B cell (primary cell): ENCODE measurements around the gene EDC3. TPM values are rescaled to one million over a fixed set of nuclear protein-coding genes. Genes with fewer than 3 reads are reported as not detected.

Experiments used
- ATAC-seq: fragments of 200-7000 bp; cut with Tn5 transposase; one replicate; pipeline ENCODE4 v1.10.0; 2021; ENCODE audit warnings: low read depth, mild to moderate bottlenecking, moderate number of reproducible peaks, moderate library complexity
- CTCF ChIA-PET: fragments of 350-600 bp; sonication (Branson Sonifier 250); formaldehyde crosslinking; loops from one replicate; lab custom pipeline; 2021; ENCODE audit warnings: antibody characterized with exemption, inconsistent platforms; lab: Charles Lee
- POLR2A ChIA-PET: fragments of 350-600 bp; sonication (Branson Sonifier 250); formaldehyde crosslinking; loops from one replicate; lab custom pipeline; 2021; ENCODE audit warnings: antibody characterized with exemption; lab: Charles Lee
- DNase-seq: peaks from one replicate; pipeline ENCODE4 v3.0.0; 2013
- H2AFZ ChIP-seq: 2 replicates; pipeline ENCODE4 v1.6.1; 2012; ENCODE audit warnings: mild to moderate bottlenecking, low read depth, low read length; ENCODE audit not compliant: insufficient read depth, poor library complexity, severe bottlenecking
- H3K27ac ChIP-seq, 2 donors: 1 replicate in 1 of 2; 2 replicates in 1 of 2; pipeline ENCODE4 v1.5.1; 2012 to 2013; ENCODE audit warnings: low read length in 2 of 2, mild to moderate bottlenecking in 2 of 2, moderate library complexity in 1 of 2
- H3K27me3 ChIP-seq, 4 experiments: fragments of 200-600 bp in 1 of 4; sonication (generic) in 1 of 4; replicated peaks in 1 of 4; 1 replicate in 2 of 4; 2 replicates in 2 of 4; pipeline versions ENCODE4 v1.6.1 to v1.7.0; 2013 to 2016; ENCODE audit warnings: low read length in 3 of 4, mild to moderate bottlenecking in 2 of 4, mixed read lengths in 1 of 4, moderate library complexity in 1 of 4; ENCODE audit not compliant: insufficient read depth in 4 of 4, control insufficient read depth in 3 of 4; ENCODE audit errors: control extremely low read depth in 1 of 4
- H3K36me3 ChIP-seq, 2 experiments: replicated peaks in 1 of 2; 1 replicate in 1 of 2; 2 replicates in 1 of 2; pipeline versions ENCODE4 v1.6.1 to v1.7.1; 2013; ENCODE audit warnings: low read length in 1 of 2; ENCODE audit not compliant: insufficient read depth in 2 of 2, control insufficient read depth in 1 of 2; ENCODE audit errors: control extremely low read depth in 1 of 2, extremely low read depth in 1 of 2
- H3K4me1 ChIP-seq, 2 donors: fragments of 200-600 bp in 1 of 2; sonication (generic) in 1 of 2; 1 replicate in 1 of 2; 2 replicates in 1 of 2; pipeline versions ENCODE4 v1.5.1 to v1.6.1; 2013 to 2017; ENCODE audit warnings: low read length in 2 of 2; ENCODE audit not compliant: control insufficient read depth in 2 of 2, insufficient read depth in 2 of 2
- H3K4me2 ChIP-seq: replicated peaks from 2 replicates; pipeline ENCODE3; 2012; ENCODE audit warnings: mild to moderate bottlenecking, low read depth, low read length; ENCODE audit not compliant: poor library complexity, severe bottlenecking
- H3K4me3 ChIP-seq, 5 experiments: fragments of 200-600 bp in 1 of 5; sonication (generic) in 1 of 5; 1 replicate in 3 of 5; 2 replicates in 2 of 5; pipeline versions ENCODE4 v1.5.1 to v1.7.0; 2011 to 2016; ENCODE audit warnings: low read length in 4 of 5, mild to moderate bottlenecking in 4 of 5, low read depth in 2 of 5, control low read depth in 1 of 5, moderate library complexity in 1 of 5; ENCODE audit not compliant: insufficient read depth in 1 of 5; ENCODE audit errors: control extremely low read depth in 1 of 5, extremely low read depth in 1 of 5
- H3K79me2 ChIP-seq: fragments of 200-600 bp; sonication (generic); one replicate; pipeline ENCODE4 v1.6.0; 2016; ENCODE audit warnings: low read length; ENCODE audit not compliant: control insufficient read depth, insufficient read depth
- H3K9ac ChIP-seq: fragments of 200-600 bp; sonication (generic); 2 replicates; pipeline ENCODE4 v1.6.1; 2017; ENCODE audit warnings: mild to moderate bottlenecking, low read length, moderate library complexity
- H3K9me3 ChIP-seq, 3 donors: one replicate each; pipeline versions ENCODE4 v1.6.1 to v1.7.1; 2013; ENCODE audit warnings: low read length in 2 of 3; ENCODE audit not compliant: control insufficient read depth in 2 of 3, insufficient read depth in 1 of 3; ENCODE audit errors: control extremely low read depth in 1 of 3
- H4K20me1 ChIP-seq: 2 replicates; pipeline ENCODE4 v1.6.0; 2012; ENCODE audit warnings: mild to moderate bottlenecking, low read length; ENCODE audit not compliant: insufficient read depth, control insufficient read depth, poor library complexity, severe bottlenecking
- H3K27ac Mint-ChIP-seq: one replicate; pipeline ENCODE4 v1.8.0; 2021; ENCODE audit warnings: mixed read lengths
- H3K27me3 Mint-ChIP-seq: one replicate; pipeline ENCODE4 v1.8.0; 2021; ENCODE audit warnings: mixed read lengths
- H3K4me1 Mint-ChIP-seq: one replicate; pipeline ENCODE4 v1.8.0; 2021; ENCODE audit warnings: mixed read lengths
- H3K4me3 Mint-ChIP-seq: one replicate; pipeline ENCODE4 v1.8.0; 2021; ENCODE audit warnings: mixed read lengths
- H3K9me3 Mint-ChIP-seq: one replicate; pipeline ENCODE4 v1.8.0; 2022; ENCODE audit warnings: mixed read lengths; ENCODE audit not compliant: insufficient read depth
- EZH2 ChIP-seq: IDR thresholded peaks from 2 replicates; pipeline ENCODE4 v1.6.1; 2012; ENCODE audit warnings: borderline replicate concordance, low read depth, mild to moderate bottlenecking, moderate library complexity, low read length; ENCODE audit not compliant: insufficient read depth, poor library complexity, severe bottlenecking
- WGBS: methylation state at CpG from one replicate; pipeline ENCODE4 v1.1.5; 2013; ENCODE audit warnings: missing lambda C conversion rate; ENCODE audit not compliant: insufficient coverage; 5-methylcytosine and 5-hydroxymethylcytosine counted together
- intact Hi-C: fragments of 100-400 bp; cut with micrococcal nuclease; formaldehyde crosslinking; loops from one replicate; pipeline ENCODE4 v1.10.0; 2022
- polyA plus RNA-seq: library from polyadenylated mRNA; depleted of rRNA; stranded (reverse); fragments of >200 nt; gene quantifications from 2 replicates; pipeline ENCODE4 v1.2.3, GENCODE V29; 2012
- total RNA-seq, 2 donors: library from RNA; stranded (reverse); fragments of 120-200 nt in 1 of 2; gene quantifications; 1 replicate in 1 of 2; 2 replicates in 1 of 2; pipeline versions ENCODE4 v1.2.3 to v1.2.4, GENCODE V29; 2013 to 2022
- TF ChIP-seq, protein P1 (sequence below): fragments of 200-600 bp; IDR thresholded peaks from one replicate; pipeline ENCODE4 v1.8.0; 2022; ENCODE audit warnings: antibody characterized with exemption, mild to moderate bottlenecking

EDC3 gene
- total and polyA plus RNA-seq, 2 donors (not counting 1 experiment from before 2014, with no cell fraction given) = 16.9 to 55.4 TPM

DNA sequence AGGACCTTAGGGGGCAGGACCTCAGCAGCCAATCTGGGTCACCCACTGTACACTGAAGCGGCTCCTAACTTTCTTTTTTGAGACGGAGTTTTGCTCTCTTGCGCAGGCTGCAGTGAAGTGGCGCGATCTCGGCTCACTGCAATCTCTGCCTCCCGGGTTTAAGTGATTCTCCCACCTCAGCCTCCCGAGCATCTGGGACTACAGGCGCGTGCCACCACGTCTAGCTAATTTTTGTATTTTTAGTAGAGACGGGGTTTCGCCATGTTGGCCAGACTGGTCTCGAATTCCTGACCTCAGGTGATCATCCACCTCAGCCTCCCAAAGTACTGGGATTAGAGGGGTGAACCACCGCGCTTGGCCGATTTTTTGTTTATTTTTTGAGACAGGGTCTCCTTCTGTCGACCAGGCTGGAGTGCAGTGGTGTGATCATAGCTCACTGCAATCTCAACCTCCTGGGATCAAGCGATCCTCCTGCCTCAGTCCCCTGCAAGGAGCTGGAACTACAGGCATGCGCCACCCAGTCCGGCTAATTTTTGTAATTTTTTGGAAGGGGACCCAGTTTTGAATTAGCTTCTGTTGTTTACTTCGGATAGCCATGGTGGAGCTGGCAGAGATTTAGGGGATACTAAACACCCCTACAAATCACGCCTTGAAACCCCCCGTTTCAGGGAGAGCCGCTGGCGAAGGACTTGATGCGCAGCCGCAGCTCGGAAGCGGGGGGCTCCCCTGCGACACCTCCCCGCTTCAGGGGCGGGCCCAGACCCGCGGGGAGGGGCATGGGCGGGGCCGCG lies 81.7 kb downstream of the EDC3 start:
- Histone ChIP-seq H4K20me1 (peaks cover 34% of the 10 kb centered on the region), H3K9ac (peak overlapping the region; percentile 100), H3K36me3 (peaks cover 0 to 8% of the 10 kb centered on the region in 2 experiments), H3K27me3 (no peaks in the 10 kb centered on the region), H3K79me2 (peaks cover 42% of the 10 kb centered on the region), H3K4me1 (peaks cover 18 to 33% of the 10 kb centered on the region in 2 donors), H3K4me3 (peak overlapping the region; percentile 40 to 100 (median 100)), H2AFZ (peak overlapping the region; percentile 85), H3K27ac (peak overlapping the region; percentile 52 to 99), H3K4me2 (peak overlapping the region; percentile 99), H3K9me3 (no peaks in the 10 kb centered on the region)
- Mint-ChIP-seq H3K4me3 (peak overlapping the region; percentile 92), H3K27me3 (no peaks in the 10 kb centered on the region), H3K4me1 (peaks cover 32% of the 10 kb centered on the region), H3K9me3 (no peaks in the 10 kb centered on the region), H3K27ac (peak overlapping the region; percentile 67)
- intact Hi-C loops = loop anchor here (1.0 to 2.0 kb wide), 5 partner anchors 16 to 259 kb away; partner anchors contain the start of genes SCAMP2 and ULK3
- no peak for DNase-seq
- ChIA-PET CTCF (interaction anchor here (0.5 to 17.8 kb wide), 9 partner anchors 19 to 241 kb away, joined by 3 to 371 read pairs (median 3); partner anchors contain the start of gene UBL7), POLR2A (interaction anchor here (0.9 to 1.8 kb wide), 4 partner anchors 16 to 73 kb away, joined by 3 to 12 read pairs (median 4); partner anchors contain the start of gene ARID3B)
- ATAC-seq = no peak
- WGBS = 39% methylated on average over 24 of the region's 38 CpGs
- no peak for TF ChIP-seq EZH2
- TF ChIP-seq, protein P1, sequence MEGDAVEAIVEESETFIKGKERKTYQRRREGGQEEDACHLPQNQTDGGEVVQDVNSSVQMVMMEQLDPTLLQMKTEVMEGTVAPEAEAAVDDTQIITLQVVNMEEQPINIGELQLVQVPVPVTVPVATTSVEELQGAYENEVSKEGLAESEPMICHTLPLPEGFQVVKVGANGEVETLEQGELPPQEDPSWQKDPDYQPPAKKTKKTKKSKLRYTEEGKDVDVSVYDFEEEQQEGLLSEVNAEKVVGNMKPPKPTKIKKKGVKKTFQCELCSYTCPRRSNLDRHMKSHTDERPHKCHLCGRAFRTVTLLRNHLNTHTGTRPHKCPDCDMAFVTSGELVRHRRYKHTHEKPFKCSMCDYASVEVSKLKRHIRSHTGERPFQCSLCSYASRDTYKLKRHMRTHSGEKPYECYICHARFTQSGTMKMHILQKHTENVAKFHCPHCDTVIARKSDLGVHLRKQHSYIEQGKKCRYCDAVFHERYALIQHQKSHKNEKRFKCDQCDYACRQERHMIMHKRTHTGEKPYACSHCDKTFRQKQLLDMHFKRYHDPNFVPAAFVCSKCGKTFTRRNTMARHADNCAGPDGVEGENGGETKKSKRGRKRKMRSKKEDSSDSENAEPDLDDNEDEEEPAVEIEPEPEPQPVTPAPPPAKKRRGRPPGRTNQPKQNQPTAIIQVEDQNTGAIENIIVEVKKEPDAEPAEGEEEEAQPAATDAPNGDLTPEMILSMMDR = no peak
